Suprapubic skin (tissue), 3 donors: ENCODE data around the gene BMP8B.

Experiments
- EP300 ChIP-seq: sonication (generic); formaldehyde crosslinking; IDR thresholded peaks from one replicate; pipeline ENCODE4 v1.6.1; 2017; ENCODE audit warnings: antibody characterized with exemption
- POLR2A ChIP-seq, 2 donors: fragments of 450-650 bp; IDR thresholded peaks; one replicate each; pipeline ENCODE4 v1.6.1; 2017; ENCODE audit warnings: antibody characterized with exemption in 2 of 2, mild to moderate bottlenecking in 2 of 2, moderate library complexity in 2 of 2
- TF ChIP-seq, protein P1 (sequence below), 2 donors: fragments of 200-600 bp in 1 of 2; fragments of 450-650 bp in 1 of 2; sonication (generic) in 1 of 2; IDR thresholded peaks; one replicate each; pipeline ENCODE4 v1.5.1; 2016 to 2019; ENCODE audit warnings: antibody characterized with exemption in 2 of 2, mild to moderate bottlenecking in 1 of 2, moderate library complexity in 1 of 2

- no peak for TF ChIP-seq POLR2A (IDR thresholded peaks at IDR 0.05)
- TF ChIP-seq, protein P1, sequence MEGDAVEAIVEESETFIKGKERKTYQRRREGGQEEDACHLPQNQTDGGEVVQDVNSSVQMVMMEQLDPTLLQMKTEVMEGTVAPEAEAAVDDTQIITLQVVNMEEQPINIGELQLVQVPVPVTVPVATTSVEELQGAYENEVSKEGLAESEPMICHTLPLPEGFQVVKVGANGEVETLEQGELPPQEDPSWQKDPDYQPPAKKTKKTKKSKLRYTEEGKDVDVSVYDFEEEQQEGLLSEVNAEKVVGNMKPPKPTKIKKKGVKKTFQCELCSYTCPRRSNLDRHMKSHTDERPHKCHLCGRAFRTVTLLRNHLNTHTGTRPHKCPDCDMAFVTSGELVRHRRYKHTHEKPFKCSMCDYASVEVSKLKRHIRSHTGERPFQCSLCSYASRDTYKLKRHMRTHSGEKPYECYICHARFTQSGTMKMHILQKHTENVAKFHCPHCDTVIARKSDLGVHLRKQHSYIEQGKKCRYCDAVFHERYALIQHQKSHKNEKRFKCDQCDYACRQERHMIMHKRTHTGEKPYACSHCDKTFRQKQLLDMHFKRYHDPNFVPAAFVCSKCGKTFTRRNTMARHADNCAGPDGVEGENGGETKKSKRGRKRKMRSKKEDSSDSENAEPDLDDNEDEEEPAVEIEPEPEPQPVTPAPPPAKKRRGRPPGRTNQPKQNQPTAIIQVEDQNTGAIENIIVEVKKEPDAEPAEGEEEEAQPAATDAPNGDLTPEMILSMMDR (IDR thresholded peaks at IDR 0.05) = no peak
- TF ChIP-seq EP300 = no peak
Measured at GRCh38 chr1:39827201-39827600, 38.5 kb upstream of the BMP8B start.
